Endothelial cell of umbilical vein (primary cell): ENCODE results near the gene ATXN1.

ENCODE experiments used
- CTCF ChIP-seq, 2 donors: IDR thresholded peaks; 1 replicate in 1 of 2; 2 replicates in 1 of 2; pipeline ENCODE4 v1.5.1; 2011; ENCODE audit warnings: low read length in 2 of 2, mild to moderate bottlenecking in 2 of 2, moderate library complexity in 2 of 2, control low read depth in 1 of 2, inconsistent platforms in 1 of 2, low read depth in 1 of 2; ENCODE audit not compliant: insufficient read depth in 1 of 2; ENCODE audit errors: extremely low read depth in 1 of 2
- EZH2 ChIP-seq: IDR thresholded peaks from 2 replicates; pipeline ENCODE4 v1.6.1; 2012; ENCODE audit warnings: borderline replicate concordance, low read depth, mild to moderate bottlenecking, moderate library complexity, low read length, inconsistent platforms; ENCODE audit not compliant: severe bottlenecking
- FOS ChIP-seq: IDR thresholded peaks from 2 replicates; pipeline ENCODE4 v1.6.1; 2011; ENCODE audit warnings: mild to moderate bottlenecking, low read length, moderate library complexity, borderline replicate concordance; ENCODE audit not compliant: insufficient read depth
- GATA2 ChIP-seq: IDR thresholded peaks from 2 replicates; pipeline ENCODE4 v1.7.0; 2011; ENCODE audit warnings: low read depth, mild to moderate bottlenecking, moderate library complexity, mixed read lengths, low read length; ENCODE audit not compliant: insufficient read length, insufficient read depth
- JUN ChIP-seq: IDR thresholded peaks from 2 replicates; pipeline ENCODE4 v1.6.1; 2011; ENCODE audit warnings: borderline replicate concordance, low read depth; ENCODE audit not compliant: insufficient read length, insufficient read depth
- MAX ChIP-seq: IDR thresholded peaks from 2 replicates; pipeline ENCODE4 v1.6.1; 2011; ENCODE audit not compliant: insufficient read depth, insufficient read length
- MYC ChIP-seq: IDR thresholded peaks from one replicate; pipeline ENCODE4 v1.6.1; 2011; ENCODE audit warnings: mild to moderate bottlenecking, low read depth, low read length
- POLR2A ChIP-seq: IDR thresholded peaks from 2 replicates; pipeline ENCODE4 v1.6.1; 2012; ENCODE audit warnings: low read depth, mild to moderate bottlenecking, control low read depth, low read length
- POLR2AphosphoS5 ChIP-seq: IDR thresholded peaks from 2 replicates; pipeline ENCODE4 v1.6.1; 2012; ENCODE audit warnings: low read depth, mild to moderate bottlenecking, control low read depth, low read length, moderate library complexity; ENCODE audit not compliant: insufficient read depth

GRCh38 chr6:16719488-16719887, 41.8 kb downstream of the ATXN1 start:
- TF ChIP-seq POLR2A (no peak), CTCF (IDR thresholded peaks at IDR 0.05; ENCODE audit: extremely low read depth in 1 of 2, insufficient read depth in 1 of 2, low read depth in 1 of 2, low read length in 2 of 2) (no peak), EZH2 (no peak), FOS (no peak), MAX (no peak), POLR2AphosphoS5 (no peak), MYC (no peak), GATA2 (no peak), JUN (no peak)
